HG03520 (cell line): ENCODE results near the gene RALA.
"Not testable (repeated sequence)": the region's sequence is repeated elsewhere in the genome, so short reads cannot be mapped to it uniquely, and the experiment has no call there.

Experiments
- ATAC-seq: cut with Tn5 transposase; IDR thresholded peaks from one replicate; pipeline ENCODE4 v1.9.1; 2021; ENCODE audit warnings: mild to moderate bottlenecking, moderate library complexity; ENCODE audit not compliant: unreplicated experiment

Gene RALA

GRCh38 chr7:39644170-39644569, 20.8 kb downstream of the RALA start:
- ATAC-seq, result no peak

- ATAC-seq, result no peak
Measured at GRCh38 chr7:39645482-39646407, 22.4 kb downstream of the RALA start.

GRCh38 chr7:39647816-39648215, 24.4 kb downstream of the RALA start:
- no peak for ATAC-seq

- ATAC-seq, result no peak
Measured at GRCh38 chr7:39650676-39651075, 27.3 kb downstream of the RALA start.

- ATAC-seq, result no peak
Measured at GRCh38 chr7:39651265-39651664, 27.9 kb downstream of the RALA start.

GRCh38 chr7:39656415-39656814, 33.0 kb downstream of the RALA start:
- ATAC-seq, result no peak

GRCh38 chr7:39659356-39660013, 36.1 kb downstream of the RALA start:
- no peak for ATAC-seq

- ATAC-seq, result no peak
Measured at GRCh38 chr7:39661960-39662359, 38.6 kb downstream of the RALA start.

GRCh38 chr7:39663263-39663662, 39.9 kb downstream of the RALA start:
- no peak for ATAC-seq

GRCh38 chr7:39664057-39664456, 40.7 kb downstream of the RALA start:
- ATAC-seq, result no peak

GRCh38 chr7:39664585-39664984, 41.2 kb downstream of the RALA start:
- ATAC-seq, result no peak

- ATAC-seq, result no peak
Measured at GRCh38 chr7:39666562-39666961, 43.2 kb downstream of the RALA start.

GRCh38 chr7:39667341-39667923, 44.1 kb downstream of the RALA start:
- no peak for ATAC-seq

GRCh38 chr7:39668280-39668679, 44.9 kb downstream of the RALA start:
- ATAC-seq, result not testable (repeated sequence)

- ATAC-seq, result no peak
Measured at GRCh38 chr7:39670052-39670451, 46.7 kb downstream of the RALA start.

- ATAC-seq, result no peak
Measured at GRCh38 chr7:39670934-39671333, 47.6 kb downstream of the RALA start.

GRCh38 chr7:39672176-39672575, 48.8 kb downstream of the RALA start:
- ATAC-seq, result no peak

- no peak for ATAC-seq
Measured at GRCh38 chr7:39673868-39674267, 50.5 kb downstream of the RALA start.

- no peak for ATAC-seq
Measured at GRCh38 chr7:39674406-39674805, 51.0 kb downstream of the RALA start.

GRCh38 chr7:39676346-39676745, 53.0 kb downstream of the RALA start:
- ATAC-seq, result no peak

- no peak for ATAC-seq
Measured at GRCh38 chr7:39678930-39679709, 55.7 kb downstream of the RALA start.
